GM20000 (cell line): ENCODE data around the gene NPHP4.

Source experiments
- DNase-seq: peaks from one replicate; pipeline ENCODE4 v3.0.0; 2012; ENCODE audit warnings: low spot score
- TF ChIP-seq, protein P1 (sequence below): IDR thresholded peaks from 2 replicates; pipeline ENCODE4 v1.5.1; 2012; ENCODE audit warnings: mild to moderate bottlenecking, control low read depth; ENCODE audit errors: extremely low read depth, missing control alignments

NPHP4 gene

DNA sequence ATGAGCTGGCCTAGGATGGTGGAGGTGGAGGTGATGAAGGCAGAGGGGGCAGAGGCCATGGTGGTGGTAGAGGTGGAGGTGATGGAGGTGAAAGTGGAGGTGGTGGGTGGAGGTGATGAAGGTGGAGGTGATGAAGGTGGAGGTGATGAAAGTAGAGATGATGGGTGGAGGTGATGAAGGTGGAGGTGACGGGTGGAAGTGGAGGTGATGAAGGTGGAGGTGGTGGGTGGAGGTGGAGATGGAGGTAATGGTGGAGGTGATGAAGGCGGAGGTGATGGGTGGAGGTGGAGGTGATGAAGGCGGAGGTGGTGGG, 19.7 kb upstream of the NPHP4 start:
- TF ChIP-seq, protein P1, sequence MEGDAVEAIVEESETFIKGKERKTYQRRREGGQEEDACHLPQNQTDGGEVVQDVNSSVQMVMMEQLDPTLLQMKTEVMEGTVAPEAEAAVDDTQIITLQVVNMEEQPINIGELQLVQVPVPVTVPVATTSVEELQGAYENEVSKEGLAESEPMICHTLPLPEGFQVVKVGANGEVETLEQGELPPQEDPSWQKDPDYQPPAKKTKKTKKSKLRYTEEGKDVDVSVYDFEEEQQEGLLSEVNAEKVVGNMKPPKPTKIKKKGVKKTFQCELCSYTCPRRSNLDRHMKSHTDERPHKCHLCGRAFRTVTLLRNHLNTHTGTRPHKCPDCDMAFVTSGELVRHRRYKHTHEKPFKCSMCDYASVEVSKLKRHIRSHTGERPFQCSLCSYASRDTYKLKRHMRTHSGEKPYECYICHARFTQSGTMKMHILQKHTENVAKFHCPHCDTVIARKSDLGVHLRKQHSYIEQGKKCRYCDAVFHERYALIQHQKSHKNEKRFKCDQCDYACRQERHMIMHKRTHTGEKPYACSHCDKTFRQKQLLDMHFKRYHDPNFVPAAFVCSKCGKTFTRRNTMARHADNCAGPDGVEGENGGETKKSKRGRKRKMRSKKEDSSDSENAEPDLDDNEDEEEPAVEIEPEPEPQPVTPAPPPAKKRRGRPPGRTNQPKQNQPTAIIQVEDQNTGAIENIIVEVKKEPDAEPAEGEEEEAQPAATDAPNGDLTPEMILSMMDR: no peak
- DNase-seq: no peak

DNA sequence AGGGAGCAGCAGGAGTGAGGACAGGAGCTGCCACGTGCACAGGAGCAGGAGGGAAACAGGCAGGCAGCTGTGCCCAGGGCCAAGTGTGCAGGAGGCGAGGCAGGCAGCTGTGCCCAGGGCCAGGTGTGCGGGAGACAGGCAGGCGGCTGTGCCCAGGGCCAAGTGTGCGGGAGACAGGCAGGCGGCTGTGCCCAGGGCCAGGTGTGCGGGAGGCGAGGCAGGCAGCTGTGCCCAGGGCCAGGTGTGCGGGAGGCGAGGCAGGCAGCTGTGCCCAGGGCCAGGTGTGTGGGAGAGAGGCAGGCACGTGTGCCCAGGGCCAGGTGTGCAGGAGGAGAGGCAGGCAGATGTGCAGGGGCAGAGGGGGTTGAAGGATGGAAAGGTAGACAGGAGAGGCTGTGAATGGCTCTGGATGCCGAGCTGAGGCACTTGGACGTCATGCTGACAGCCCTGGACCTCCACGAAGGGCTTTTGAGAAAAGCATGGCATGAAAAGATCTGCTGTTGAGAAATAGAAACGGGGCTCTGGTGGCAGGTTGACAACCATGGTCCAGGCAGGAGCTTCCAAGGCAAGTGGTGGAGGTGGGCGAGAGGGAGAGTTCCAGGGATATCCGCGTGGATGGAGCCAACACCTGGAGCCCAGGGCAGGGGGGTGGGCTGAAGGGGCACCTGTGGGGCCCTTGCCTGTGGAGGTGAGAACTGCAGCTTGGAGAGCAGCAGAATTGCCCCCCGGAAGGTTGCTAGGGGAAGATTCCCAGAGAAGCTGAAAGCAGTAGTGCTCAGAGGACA, 19.1 kb upstream of the NPHP4 start:
- DNase-seq: no peak
- TF ChIP-seq, protein P1: no peak

DNA sequence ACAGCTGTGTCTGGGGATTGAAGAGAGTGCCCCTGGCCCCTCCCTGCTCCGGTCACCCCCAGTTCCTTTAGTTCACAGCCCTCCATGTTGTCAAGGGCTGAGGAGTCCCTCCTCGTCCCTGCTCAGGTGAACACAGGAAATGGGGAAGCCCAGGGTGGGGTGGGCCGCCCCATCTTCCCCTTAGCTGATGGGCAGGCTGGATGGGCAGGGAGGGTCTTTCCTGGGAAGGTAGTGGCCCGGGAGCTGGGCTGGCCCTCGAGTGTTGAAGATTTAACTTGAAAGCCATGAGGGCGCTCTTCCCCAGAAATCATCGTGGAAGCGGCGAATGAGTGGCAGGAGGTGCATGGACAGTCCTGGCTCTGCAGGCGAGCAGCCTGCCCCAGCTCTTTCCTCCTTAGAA, 18.3 kb upstream of the NPHP4 start:
- no peak for DNase-seq
- TF ChIP-seq, protein P1: no peak

DNA sequence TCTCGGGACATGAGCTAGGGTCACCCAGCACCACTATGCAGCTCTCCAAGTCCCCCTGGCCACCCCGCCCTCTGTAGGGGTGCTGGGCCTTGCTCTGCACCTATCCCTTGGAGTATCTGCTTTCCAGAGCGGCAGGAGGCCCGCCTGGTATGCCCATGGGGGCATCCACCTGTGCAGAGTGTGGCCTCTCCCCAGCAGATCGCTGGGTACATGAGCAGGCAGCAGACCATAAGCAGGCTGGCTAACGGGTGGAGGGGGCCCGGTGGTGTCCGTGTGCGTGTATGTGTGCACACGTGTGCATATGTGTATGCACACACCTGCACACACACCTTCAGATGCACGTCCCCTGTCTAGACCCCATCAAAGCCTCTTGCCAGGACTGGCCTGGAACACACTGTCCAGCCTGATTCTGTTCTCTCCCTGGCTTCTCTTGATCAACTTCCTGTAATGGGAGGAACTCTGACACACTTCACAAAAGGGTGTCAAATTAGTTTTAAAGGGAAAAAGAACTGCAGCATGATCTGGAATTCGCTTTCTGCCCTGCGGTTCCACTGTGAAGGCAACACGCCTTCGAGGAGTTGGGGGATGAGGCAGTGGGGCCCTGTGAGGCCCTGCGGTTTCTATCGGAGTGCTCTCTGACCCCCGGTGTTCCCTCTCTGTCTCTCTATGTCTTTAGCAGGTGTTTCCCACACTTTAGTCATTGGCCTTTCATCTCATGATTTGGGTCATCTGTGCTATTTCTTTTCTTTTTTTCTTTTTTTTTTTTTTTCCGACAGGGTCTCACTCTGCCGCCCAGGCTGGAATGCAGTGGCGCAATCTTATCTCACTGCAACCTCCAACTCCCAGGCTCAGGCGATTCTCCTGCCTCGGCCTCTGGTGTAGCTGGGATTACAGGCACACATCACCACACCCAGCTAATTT, 17.2 kb upstream of the NPHP4 start:
- no peak for DNase-seq
- TF ChIP-seq, protein P1: no peak

DNA sequence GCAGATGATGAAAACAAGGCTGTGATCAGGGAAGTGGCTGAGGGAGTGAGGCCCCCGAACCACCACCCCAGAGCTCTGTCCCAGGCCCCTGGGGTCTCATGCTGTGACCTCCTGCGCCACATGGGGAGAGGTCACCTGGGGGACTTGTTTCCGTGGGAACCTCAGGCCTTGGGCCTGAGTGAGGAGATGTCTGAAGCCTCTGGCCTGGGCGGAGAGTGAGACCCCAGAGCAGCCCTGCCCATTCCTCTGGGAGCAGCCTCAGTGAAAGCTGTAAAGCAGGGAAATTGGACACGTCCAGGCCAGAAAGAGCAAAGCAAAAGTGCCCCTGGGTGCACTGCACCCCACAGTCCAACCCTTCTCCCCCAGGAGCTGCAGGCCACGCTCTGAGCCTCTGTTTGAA, 16.5 kb upstream of the NPHP4 start:
- no peak for DNase-seq
- TF ChIP-seq, protein P1: no peak

DNA sequence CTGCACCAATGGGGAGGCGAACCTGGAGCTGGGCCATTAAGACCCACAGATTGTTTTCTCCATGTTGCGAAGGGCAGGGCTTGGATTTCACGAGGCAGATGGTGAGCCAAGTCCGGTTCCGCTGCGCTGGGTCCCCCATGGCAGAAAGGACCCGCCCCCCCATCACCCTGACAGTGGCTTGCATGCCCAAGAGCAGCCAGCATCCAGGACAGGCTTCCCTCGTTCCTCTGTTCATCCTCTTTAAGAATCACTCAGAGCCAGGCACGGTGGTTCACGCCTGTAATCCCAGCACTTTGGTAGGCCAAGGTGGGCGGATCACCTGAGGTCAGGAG, 15.8 kb upstream of the NPHP4 start:
- no peak for DNase-seq
- TF ChIP-seq, protein P1: no peak

DNA sequence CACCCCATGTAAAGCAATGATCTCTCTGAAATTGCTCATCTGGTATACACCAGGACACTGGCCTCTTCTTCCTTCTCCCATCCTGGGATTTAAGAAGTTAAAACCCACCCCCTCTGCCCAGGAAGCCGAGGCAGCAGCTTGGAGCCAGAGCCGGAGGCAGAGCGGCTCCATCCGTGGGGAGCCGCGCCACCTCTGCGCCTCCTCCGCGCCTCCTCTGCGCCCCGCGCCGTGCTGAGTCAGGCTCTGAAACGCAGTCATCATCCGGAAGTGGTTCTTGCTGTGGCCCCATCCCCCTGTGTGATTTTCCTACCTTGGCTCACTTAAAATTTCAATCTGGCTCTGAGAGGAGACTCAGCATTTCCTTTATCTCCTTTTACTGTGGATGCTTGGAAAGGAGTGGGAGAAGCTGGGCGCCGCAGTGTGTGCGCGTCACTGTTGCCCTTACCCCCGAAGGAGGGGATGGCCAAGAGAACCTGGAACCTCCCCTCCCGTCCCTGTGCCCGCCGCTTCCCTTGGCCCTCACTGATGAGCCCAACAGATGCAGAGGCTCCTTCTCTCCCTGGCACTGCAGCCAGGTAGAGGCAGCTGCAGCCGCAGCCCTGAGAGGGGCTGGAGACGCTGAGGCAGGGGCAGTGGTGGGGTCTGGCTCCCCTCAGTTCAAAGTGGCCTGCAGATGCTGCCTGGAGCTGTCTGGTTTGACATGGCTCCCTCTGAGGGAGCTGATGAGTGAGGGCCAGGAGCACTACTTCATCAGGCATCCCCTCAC, 15.3 kb upstream of the NPHP4 start:
- no peak for DNase-seq
- TF ChIP-seq, protein P1: no peak
